ENCODE measurements around the gene ACAT2.

GRCh38 chr6:159753081-159753872 lies 8.6 kb upstream of the ACAT2 start:
- TF ChIP-seq CTCF (IDR thresholded peaks at IDR 0.05), result no peak
- no peak for TF ChIP-seq EZH2phosphoT487 (IDR thresholded peaks at IDR 0.05)
